Measurements from ENCODE around the gene PTPRD. TPM values are rescaled to one million over a fixed set of nuclear protein-coding genes. Genes with fewer than 3 reads are reported as not detected.

Gene PTPRD
- total RNA-seq, 1 donor from 2014 or later: 5.7 TPM

GRCh38 chr9:9216934-9217333 is 1395.9 kb downstream of the PTPRD start:
- TF ChIP-seq CTCF (IDR thresholded peaks at IDR 0.05): no peak
- no peaks in the 10 kb centered on the region for H3K36me3 Mint-ChIP-seq (ENCODE audit: low read depth)
- H3K27me3 Mint-ChIP-seq (ENCODE audit: low read depth): peaks cover 2% of the 10 kb centered on the region
- no peak for DNase-seq (ENCODE audit: low spot score)
- H3K4me1 Mint-ChIP-seq (ENCODE audit: low read depth): no peaks in the 10 kb centered on the region
- H3K4me3 Mint-ChIP-seq (ENCODE audit: unreplicated experiment): no peak overlapping the region
- no peak overlapping the region for H3K27ac Mint-ChIP-seq (ENCODE audit: unreplicated experiment)
- H3K9me3 Mint-ChIP-seq (ENCODE audit: low read depth): no peaks in the 10 kb centered on the region

GRCh38 chr9:9215050-9215449 is 1397.8 kb downstream of the PTPRD start:
- Mint-ChIP-seq H3K27ac (ENCODE audit: unreplicated experiment) (no peak overlapping the region), H3K36me3 (ENCODE audit: low read depth) (no peaks in the 10 kb centered on the region), H3K27me3 (ENCODE audit: low read depth) (peaks cover 3% of the 10 kb centered on the region), H3K4me3 (ENCODE audit: unreplicated experiment) (no peak overlapping the region), H3K9me3 (ENCODE audit: low read depth) (no peaks in the 10 kb centered on the region), H3K4me1 (ENCODE audit: low read depth) (no peaks in the 10 kb centered on the region)
- no peak for TF ChIP-seq CTCF (IDR thresholded peaks at IDR 0.05)
- DNase-seq (ENCODE audit: low spot score): no peak

GRCh38 chr9:9214066-9214465 is 1398.7 kb downstream of the PTPRD start:
- H3K9me3 Mint-ChIP-seq (ENCODE audit: low read depth): no peaks in the 10 kb centered on the region
- H3K27me3 Mint-ChIP-seq (ENCODE audit: low read depth): peaks cover 3% of the 10 kb centered on the region
- no peak overlapping the region for H3K4me3 Mint-ChIP-seq (ENCODE audit: unreplicated experiment)
- no peak overlapping the region for H3K27ac Mint-ChIP-seq (ENCODE audit: unreplicated experiment)
- no peak for TF ChIP-seq CTCF (IDR thresholded peaks at IDR 0.05)
- H3K4me1 Mint-ChIP-seq (ENCODE audit: low read depth): no peaks in the 10 kb centered on the region
- no peaks in the 10 kb centered on the region for H3K36me3 Mint-ChIP-seq (ENCODE audit: low read depth)
- no peak for DNase-seq (ENCODE audit: low spot score)

GRCh38 chr9:9212963-9213362 is 1399.8 kb downstream of the PTPRD start:
- Mint-ChIP-seq H3K27me3 (ENCODE audit: low read depth) (peaks cover 3% of the 10 kb centered on the region), H3K9me3 (ENCODE audit: low read depth) (no peaks in the 10 kb centered on the region), H3K36me3 (ENCODE audit: low read depth) (no peaks in the 10 kb centered on the region), H3K27ac (ENCODE audit: unreplicated experiment) (no peak overlapping the region), H3K4me3 (ENCODE audit: unreplicated experiment) (no peak overlapping the region), H3K4me1 (ENCODE audit: low read depth) (no peaks in the 10 kb centered on the region)
- no peak for DNase-seq (ENCODE audit: low spot score)
- no peak for TF ChIP-seq CTCF (IDR thresholded peaks at IDR 0.05)

GRCh38 chr9:9202276-9202675 is 1410.5 kb downstream of the PTPRD start:
- Mint-ChIP-seq H3K27me3 (ENCODE audit: low read depth) (peaks cover 5% of the 10 kb centered on the region), H3K9me3 (ENCODE audit: low read depth) (no peaks in the 10 kb centered on the region)
- TF ChIP-seq CTCF (IDR thresholded peaks at IDR 0.05): no peak

More at GRCh38 chr9:9202276-9202675, 1410.5 kb downstream of the PTPRD start:
- H3K36me3 Mint-ChIP-seq (ENCODE audit: low read depth): no peaks in the 10 kb centered on the region
- H3K4me3 Mint-ChIP-seq (ENCODE audit: unreplicated experiment): no peak overlapping the region
- H3K4me1 Mint-ChIP-seq (ENCODE audit: low read depth): no peaks in the 10 kb centered on the region
- DNase-seq (ENCODE audit: low spot score): no peak
- no peak overlapping the region for H3K27ac Mint-ChIP-seq (ENCODE audit: unreplicated experiment)

All from chondrocyte (in vitro differentiated cells).